ENCODE measurements around the gene TIMP2.

The TIMP2 gene

GRCh38 chr17:78831688-78832540 is 93.3 kb downstream of the TIMP2 start:
- DNase-seq: no peak

- no peak for DNase-seq
Measured at GRCh38 chr17:78829477-78829876, 95.7 kb downstream of the TIMP2 start.

GRCh38 chr17:78828470-78829185 is 96.6 kb downstream of the TIMP2 start:
- no peak for DNase-seq

DNA sequence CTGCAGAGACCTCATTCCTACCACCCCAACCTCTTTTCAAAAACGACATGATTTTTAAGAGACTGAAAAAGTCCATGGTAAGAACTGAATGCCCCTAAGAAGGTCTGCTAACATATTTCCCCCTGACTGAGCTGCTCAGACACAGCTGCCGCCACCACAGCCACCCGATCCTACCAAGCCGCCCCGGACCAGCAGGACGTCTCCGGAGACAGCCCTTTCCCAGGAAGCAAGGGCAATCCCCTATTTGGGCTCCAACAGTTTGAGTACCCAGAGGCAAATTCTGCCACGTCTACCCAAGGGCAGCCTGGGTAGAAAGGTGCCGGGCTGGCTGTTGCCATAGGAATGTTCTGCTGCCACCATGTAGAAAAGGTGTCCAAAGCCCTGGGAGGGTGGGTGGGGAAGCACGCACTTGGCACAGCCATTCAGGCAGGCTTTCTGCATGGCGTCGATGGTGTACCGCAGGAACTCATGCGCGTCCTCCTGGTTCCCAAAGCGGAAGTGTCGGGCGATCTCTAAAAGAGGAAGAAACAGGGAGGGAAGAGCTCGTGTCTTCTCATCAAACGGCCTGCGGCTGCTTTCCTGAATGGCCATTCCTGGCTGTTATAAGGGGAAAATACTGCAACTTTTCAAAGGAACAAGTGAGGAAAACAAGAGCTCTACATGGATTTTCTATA is 98.2 kb downstream of the TIMP2 start:
- no peak for DNase-seq

GRCh38 chr17:78826421-78826820 is 98.8 kb downstream of the TIMP2 start:
- no peak for DNase-seq

GRCh38 chr17:78825696-78826095 is 99.5 kb downstream of the TIMP2 start:
- DNase-seq: no peak

DNA sequence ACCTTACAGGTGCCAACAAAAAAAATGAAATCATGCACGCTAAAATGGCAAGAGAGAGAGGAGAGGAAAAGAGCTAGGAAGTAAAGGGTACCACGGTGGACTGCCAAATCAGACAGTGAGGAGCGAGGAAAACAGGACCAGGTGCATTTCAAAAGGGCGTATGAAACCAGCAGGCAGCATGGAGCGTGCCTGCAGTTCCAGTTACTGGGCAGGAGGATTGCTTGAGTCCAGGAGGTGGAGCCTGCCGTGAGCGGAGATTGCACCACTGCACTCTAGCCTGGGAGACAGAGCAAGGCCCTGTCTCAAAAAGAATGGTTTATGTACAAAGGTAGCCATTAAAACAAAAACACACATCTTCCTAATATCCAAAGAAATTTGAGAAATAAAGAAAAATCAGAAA is 100.9 kb downstream of the TIMP2 start:
- no peak for DNase-seq

DNA sequence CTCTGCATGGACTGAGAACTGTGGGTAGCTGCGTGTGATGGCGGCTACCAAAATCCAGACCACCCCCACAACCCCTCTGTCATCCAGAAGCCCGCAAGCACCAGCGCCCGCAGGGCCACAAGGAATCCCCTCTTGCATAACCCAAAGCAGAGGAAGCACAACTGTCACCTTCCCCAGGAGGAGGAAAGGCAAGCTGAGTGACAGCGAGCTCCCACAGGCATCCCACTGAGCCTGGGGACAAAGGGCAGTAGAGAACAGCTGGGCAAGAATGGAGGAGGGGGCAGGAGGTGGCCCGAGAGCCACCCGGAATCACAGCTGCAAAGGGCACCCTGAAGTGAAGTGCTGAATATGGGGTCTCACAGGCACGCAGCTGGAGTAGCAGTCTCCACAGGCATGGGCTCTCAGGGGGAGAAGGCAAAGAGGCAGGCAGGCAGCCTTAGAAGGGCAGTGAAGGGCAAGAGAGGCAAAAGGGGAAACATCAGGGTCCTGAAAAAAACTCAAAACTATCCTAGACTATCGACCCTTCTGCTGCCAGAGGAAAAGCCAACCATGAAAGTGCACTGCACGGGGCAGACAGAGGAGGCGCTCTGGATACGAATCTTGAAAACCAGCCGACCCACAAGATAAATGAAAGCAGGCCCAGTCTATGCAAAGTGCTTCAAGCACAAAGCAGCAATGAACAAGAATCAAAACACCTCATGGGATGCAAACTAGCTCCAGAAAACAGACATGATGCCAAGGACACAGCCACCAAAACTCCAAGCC is 101.7 kb downstream of the TIMP2 start:
- no peak for DNase-seq

GRCh38 chr17:78822552-78822951 is 102.6 kb downstream of the TIMP2 start:
- DNase-seq: no peak

GRCh38 chr17:78821961-78822360 is 103.2 kb downstream of the TIMP2 start:
- DNase-seq: no peak

DNA sequence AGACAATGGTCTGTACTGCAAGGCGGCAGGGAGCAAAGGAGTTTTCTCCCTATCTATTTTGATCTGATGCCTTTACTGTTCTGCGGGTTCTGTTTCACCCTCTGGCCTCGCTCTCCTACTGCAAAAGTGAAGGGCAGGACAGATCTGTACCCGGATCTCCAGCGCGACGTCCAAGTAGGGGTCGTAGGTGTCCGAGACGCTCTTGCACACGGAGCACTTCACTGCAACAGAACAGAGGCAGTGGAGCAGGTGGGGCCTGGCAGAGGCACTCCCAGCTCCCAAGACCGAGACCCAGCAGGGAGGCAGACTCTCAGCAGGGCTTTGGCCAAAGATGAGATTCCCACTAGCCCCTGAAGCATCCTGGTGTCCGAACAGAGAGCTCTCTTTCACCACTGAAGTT is 104.3 kb downstream of the TIMP2 start:
- DNase-seq: no peak

GRCh38 chr17:78819806-78820792 is 105.1 kb downstream of the TIMP2 start:
- DNase-seq: no peak

- DNase-seq: no peak
Measured at GRCh38 chr17:78819402-78819801, 105.8 kb downstream of the TIMP2 start.

GRCh38 chr17:78818932-78819331 is 106.3 kb downstream of the TIMP2 start:
- DNase-seq: no peak

- DNase-seq: no peak
Measured at GRCh38 chr17:78818152-78818846, 106.9 kb downstream of the TIMP2 start.

- no peak for DNase-seq
Measured at GRCh38 chr17:78817123-78817522, 108.1 kb downstream of the TIMP2 start.

- DNase-seq: no peak
Measured at GRCh38 chr17:78815696-78816095, 109.5 kb downstream of the TIMP2 start.

DNA sequence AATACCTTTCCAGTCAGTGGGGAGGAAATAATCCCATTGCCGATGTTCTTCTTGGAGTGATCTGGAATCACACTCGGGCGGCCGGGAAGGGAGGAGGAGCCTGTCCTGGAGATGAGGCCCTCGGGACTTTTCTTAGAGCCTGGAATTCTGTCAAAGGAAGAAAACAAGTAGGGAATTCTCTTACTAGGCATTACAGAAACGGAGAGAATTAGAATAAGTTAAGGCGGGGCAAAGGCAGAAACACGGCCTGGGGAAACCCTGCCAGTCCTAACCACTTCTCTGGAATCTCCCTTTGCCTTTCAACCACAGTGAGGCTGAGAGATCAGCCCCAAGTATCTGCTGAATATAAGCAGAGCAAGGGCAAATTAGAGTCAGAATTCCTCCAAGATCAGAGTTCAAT is 112.3 kb downstream of the TIMP2 start:
- DNase-seq: no peak

DNA sequence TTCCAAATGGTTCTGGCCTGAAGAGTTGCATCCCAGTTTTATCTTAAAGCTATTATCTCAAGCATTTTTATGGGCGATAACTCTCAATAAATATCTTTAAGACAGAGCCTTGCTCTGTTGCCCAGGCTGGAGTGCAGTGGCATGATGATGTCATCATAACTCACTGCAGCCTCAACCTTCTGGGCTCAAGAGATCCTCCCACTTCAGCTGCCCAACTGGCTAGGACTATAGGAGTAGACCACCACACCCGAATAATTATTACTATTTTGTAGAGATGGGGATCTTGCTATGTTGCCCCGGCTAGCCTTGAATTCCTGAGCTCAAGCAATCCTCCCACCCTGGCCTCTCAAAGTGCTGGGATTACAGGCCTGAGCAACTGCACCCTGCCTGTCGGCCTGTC is 117.0 kb downstream of the TIMP2 start:
- no peak for DNase-seq

DNA sequence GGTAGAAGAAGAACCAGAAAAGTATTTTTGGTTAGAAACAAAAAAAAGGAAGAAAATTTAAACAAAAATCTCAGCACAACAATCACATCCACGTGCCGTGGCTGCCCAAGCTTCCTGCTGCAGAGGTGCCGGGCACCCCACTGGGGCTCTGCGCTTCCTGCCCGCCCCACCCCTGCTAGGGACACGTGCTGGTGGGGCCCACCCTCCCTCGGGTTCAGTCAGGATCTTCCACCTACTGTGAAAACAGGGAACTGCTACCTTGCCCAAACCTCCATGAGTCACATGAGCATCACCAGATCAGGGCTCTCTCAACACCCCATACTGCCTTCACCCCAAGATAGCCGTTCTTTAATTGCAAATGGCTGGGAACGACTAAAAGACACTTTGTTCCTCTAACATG is 118.7 kb downstream of the TIMP2 start:
- DNase-seq: no peak

GRCh38 chr17:78805301-78805700 is 119.9 kb downstream of the TIMP2 start:
- DNase-seq: no peak
